NCI-H1048 (cell line): ENCODE data around the gene C10orf90.
"Not testable (repeated sequence)": the region's sequence is repeated elsewhere in the genome, so short reads cannot be mapped to it uniquely, and the experiment has no call there.

Experiments
- DNase-seq: peaks from one replicate; lab custom pipeline; 2025; lab: John Stamatoyannopoulos, UW

The C10orf90 gene

DNA sequence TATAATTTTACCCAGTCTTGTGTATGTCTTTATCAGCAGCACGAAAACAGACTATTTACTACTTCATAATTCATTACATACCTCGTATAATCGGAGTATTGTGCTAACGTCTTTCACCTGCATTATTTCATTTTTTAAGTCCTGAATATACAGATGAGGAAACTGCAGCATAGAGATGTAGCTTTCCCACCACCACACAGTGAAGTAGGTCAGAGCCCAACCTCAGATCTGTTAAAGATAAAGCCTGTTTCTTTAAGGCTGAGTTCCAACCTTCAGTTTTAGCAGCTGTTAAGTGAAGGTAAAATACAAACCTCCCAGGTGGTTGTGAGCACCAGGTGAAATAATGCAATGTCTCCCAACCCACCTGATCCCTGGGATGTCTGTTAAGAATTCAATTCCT, 280.2 kb downstream of the C10orf90 start:
- DNase-seq: no peak

DNA sequence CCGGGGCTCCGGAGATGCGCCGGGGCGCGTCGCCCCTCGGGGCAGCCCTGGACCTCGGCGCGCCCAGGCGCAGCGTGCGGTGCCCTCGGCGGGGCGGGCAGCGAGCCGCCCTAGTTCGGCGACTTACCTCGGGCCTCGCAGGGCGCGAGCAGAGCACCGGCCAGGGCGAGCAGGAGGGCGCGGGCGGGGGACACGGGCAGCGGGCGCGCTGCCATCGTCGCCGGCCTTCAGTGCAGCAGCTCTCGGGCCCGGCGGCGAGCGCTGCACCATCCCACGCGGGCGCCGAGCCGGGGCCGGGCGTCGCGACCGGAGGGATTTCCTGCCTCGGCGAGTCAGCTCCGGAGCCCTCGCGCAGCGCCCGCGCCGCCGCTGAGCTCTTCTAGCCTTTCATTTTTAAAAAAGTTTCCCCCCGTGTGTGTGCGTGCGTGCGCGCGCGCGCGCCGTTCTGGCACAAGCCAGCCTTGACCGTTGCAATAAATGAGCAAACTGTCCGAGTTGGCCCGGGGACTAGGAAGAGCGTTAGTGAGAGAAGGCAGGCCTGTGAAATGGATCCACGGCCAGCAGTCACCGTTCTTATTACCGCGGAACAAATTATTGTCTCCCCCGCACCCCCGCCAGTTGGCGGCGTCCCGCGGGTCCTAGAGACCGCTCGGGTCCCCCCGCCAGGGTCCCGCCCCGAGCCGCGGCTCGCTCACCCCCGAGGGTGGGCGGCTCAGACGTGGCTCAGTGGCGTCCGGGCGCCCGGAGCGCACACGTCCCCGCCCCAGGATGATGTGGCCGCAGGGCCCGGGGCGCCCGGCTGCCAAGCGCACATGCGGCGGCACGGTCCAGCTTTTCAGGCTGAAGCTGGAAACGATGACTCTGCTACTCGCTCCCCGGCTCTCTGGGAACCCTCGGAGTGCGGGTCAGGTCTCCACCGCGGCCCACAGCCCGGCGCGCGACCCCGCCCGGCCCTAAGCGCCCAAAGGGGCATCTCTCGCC, 282.3 kb downstream of the C10orf90 start, which contains the start of gene ADAM12:
ADAM12 (minus strand) TSS at position 547 of the 981 bp plus-strand sequence; CDS start at position 215, 332 bp downstream.
- DNase-seq: no peak

- DNase-seq: no peak
Observed at GRCh38 chr10:126387041-126387921, 283.2 kb downstream of the C10orf90 start.

- DNase-seq: no peak
Observed at GRCh38 chr10:126384269-126384873, 286.1 kb downstream of the C10orf90 start.

DNA sequence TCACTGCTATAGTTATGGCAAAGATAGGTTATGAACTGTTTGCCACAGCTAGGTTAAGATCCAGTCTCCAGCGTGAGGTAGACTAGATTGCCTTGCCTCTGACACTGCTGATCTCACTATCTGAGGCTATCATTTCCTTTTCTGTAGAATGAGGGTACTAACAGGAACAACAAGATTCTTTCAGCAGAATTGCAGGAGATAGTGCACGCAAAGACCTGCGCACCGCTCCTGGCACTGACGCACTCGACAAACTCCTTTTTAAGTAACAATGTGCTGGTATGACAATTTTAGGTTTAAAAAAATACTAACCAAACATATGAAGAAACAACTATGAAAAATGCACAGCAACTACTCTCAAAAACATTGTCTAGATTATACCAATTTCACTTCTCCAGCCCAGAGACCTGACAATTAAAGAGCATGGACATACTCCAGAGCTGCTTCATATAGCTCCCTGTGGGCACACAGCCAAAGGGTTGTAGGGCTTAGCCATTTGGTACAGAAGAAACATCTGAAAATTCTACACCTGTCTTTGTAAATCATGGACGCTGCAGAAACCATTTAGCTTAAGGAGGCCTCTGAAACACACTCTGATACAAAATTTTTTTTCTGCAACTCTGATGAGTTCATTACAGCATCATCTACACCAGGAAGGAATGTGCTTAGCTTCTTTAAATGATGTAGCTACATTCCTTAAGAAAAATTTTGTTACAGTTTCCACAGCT, 290.0 kb downstream of the C10orf90 start:
- no peak for DNase-seq

DNA sequence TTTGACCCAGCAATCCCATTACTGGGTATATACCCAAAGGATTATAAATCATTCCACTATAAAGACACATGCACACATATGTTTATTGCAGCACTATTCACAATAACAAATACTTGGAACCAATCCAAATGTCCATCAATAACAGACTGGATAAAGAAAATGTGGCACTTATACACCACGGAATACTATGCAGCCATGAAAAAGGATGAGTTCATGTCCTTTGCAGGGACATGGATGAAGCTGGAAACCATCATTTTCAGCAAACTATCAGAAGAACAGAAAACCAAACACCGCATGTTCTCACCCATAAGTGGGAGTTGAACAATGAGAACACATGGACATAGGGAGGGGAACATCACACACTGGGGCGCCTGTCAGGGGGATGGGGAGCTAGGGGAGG, 291.3 kb downstream of the C10orf90 start:
- not testable (repeated sequence) for DNase-seq

GRCh38 chr10:126376956-126377355, 293.5 kb downstream of the C10orf90 start:
- DNase-seq: no peak

GRCh38 chr10:126375926-126376554, 294.5 kb downstream of the C10orf90 start:
- DNase-seq: no peak

DNA sequence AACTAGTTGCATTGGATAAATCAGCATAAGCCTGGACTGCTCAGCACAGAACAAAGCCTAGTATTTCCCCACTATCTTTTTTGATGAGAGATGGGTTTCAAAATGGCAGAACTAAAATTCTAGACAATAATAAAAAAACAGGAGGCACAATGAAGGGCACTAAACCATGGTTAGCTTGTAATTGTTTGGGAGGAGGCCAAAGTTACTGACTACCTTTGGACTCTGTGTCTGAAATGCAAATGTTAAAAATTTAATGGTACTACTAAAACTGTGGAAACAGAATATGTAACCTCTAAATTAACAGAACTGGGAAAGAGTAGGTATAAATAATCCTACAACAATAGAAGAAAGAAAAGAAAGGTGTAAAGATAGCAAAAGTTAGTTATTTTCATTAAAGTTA, 295.2 kb downstream of the C10orf90 start:
- DNase-seq: no peak
